A673 (cell line): ENCODE measurements around the gene DACT3.

Experiments
- CTCF ChIP-seq: fragments of 300-800, 200-600 bp; sonication (generic); conservative IDR thresholded peaks from 2 replicates; pipeline ENCODE4 v1.5.1; 2017; ENCODE audit warnings: low read depth, mild to moderate bottlenecking, antibody characterized with exemption, low read length, moderate library complexity, mixed read lengths
- EZH2 ChIP-seq: fragments of 200-600 bp; sonication (generic); IDR thresholded peaks from 2 replicates; pipeline ENCODE4 v1.6.1; 2017; ENCODE audit warnings: borderline replicate concordance, low read depth, mild to moderate bottlenecking, mixed read lengths, antibody characterized with exemption, low read length; ENCODE audit not compliant: poor library complexity, severe bottlenecking

GRCh38 chr19:46604781-46605355, 56.1 kb downstream of the DACT3 start:
- no peak for TF ChIP-seq CTCF
- no peak for TF ChIP-seq EZH2
